Stimulated activated CD8-positive, alpha-beta memory T cell treated with anti-CD3 and anti-CD28 coated beads, Interleukin-12 subunit alpha, Interleukin-12 subunit beta, amount 100 ng/mL, for 24 hours (primary cell): ENCODE measurements around the gene NUFIP1.
"Not testable (repeated sequence)": the region's sequence is repeated elsewhere in the genome, so short reads cannot be mapped to it uniquely, and the experiment has no call there.

Source experiments
- DNase-seq: peaks from one replicate; pipeline ENCODE4 v3.0.0-alpha.2; 2020; ENCODE audit errors: extremely low read depth

NUFIP1 gene

GRCh38 chr13:44989071-44989889 is at the start of gene NUFIP1, which contains the start of gene GPALPP1:
Gene NUFIP1, minus strand, starts transcription at chr13:44989471. Its CDS starts 35 bp downstream, at chr13:44989436.
Gene GPALPP1, plus strand, starts transcription at chr13:44989538. Its CDS starts 117 bp downstream, at chr13:44989655.
- peak; percentile 81 for DNase-seq

- no peak for DNase-seq
Measured at GRCh38 chr13:45036206-45036605, 46.9 kb upstream of the NUFIP1 start.

- no peak for DNase-seq
Measured at GRCh38 chr13:45034342-45034741, 45.1 kb upstream of the NUFIP1 start.

GRCh38 chr13:45024847-45025246 is 35.6 kb upstream of the NUFIP1 start:
- no peak for DNase-seq

- DNase-seq = no peak
Measured at GRCh38 chr13:45021250-45021649, 32.0 kb upstream of the NUFIP1 start.

GRCh38 chr13:45019981-45020380 is 30.7 kb upstream of the NUFIP1 start:
- DNase-seq = not testable (repeated sequence)

- DNase-seq = no peak
Measured at GRCh38 chr13:45016792-45017425, 27.6 kb upstream of the NUFIP1 start.

GRCh38 chr13:45015300-45015699 is 26.0 kb upstream of the NUFIP1 start:
- no peak for DNase-seq

GRCh38 chr13:45011198-45011597 is 21.9 kb upstream of the NUFIP1 start:
- DNase-seq = no peak

GRCh38 chr13:45007823-45008222 is 18.6 kb upstream of the NUFIP1 start:
- DNase-seq = no peak

- DNase-seq = no peak
Measured at GRCh38 chr13:45007225-45007624, 18.0 kb upstream of the NUFIP1 start.

GRCh38 chr13:45004096-45004495 is 14.8 kb upstream of the NUFIP1 start:
- DNase-seq = no peak

GRCh38 chr13:45003417-45003816 is 14.1 kb upstream of the NUFIP1 start:
- DNase-seq = no peak

GRCh38 chr13:44989941-44990340 is 670 bp upstream of the NUFIP1 start:
- no peak for DNase-seq

GRCh38 chr13:44978328-44978727 is 10.9 kb downstream of the NUFIP1 start:
- DNase-seq = no peak

GRCh38 chr13:44976949-44977583 is 12.2 kb downstream of the NUFIP1 start:
- no peak for DNase-seq

GRCh38 chr13:44976196-44976595 is 13.1 kb downstream of the NUFIP1 start:
- no peak for DNase-seq

- no peak for DNase-seq
Measured at GRCh38 chr13:44974056-44974793, 15.0 kb downstream of the NUFIP1 start.

GRCh38 chr13:44972956-44973581 is 16.2 kb downstream of the NUFIP1 start:
- no peak for DNase-seq

- no peak for DNase-seq
Measured at GRCh38 chr13:44971656-44972595, 17.3 kb downstream of the NUFIP1 start.
